ENCODE results near the gene ROPN1B.
A peak's percentile ranks its signal among the peaks of the same experiment; 100 is the strongest.

Gene ROPN1B

GRCh38 chr3:126005951-126006350 lies 37.0 kb downstream of the ROPN1B start:
- DNase-seq: no peak

GRCh38 chr3:126008219-126008618 lies 39.2 kb downstream of the ROPN1B start:
- no peak for DNase-seq

GRCh38 chr3:126009181-126009580 lies 40.2 kb downstream of the ROPN1B start:
- DNase-seq: no peak

GRCh38 chr3:126013751-126014156 lies 44.8 kb downstream of the ROPN1B start:
- no peak for DNase-seq

GRCh38 chr3:126014252-126014651 lies 45.3 kb downstream of the ROPN1B start:
- no peak for DNase-seq

GRCh38 chr3:126015075-126015474 lies 46.1 kb downstream of the ROPN1B start:
- no peak for DNase-seq

- DNase-seq: no peak
These were observed 47.6 kb downstream of the ROPN1B start for GRCh38 chr3:126016616-126017015.

GRCh38 chr3:126017362-126017761 lies 48.4 kb downstream of the ROPN1B start:
- no peak for DNase-seq

GRCh38 chr3:126018545-126018944 lies 49.6 kb downstream of the ROPN1B start:
- no peak for DNase-seq

GRCh38 chr3:126018995-126019394 lies 50.0 kb downstream of the ROPN1B start:
- no peak for DNase-seq

GRCh38 chr3:126019683-126020082 lies 50.7 kb downstream of the ROPN1B start:
- no peak for DNase-seq

GRCh38 chr3:126021224-126021623 lies 52.2 kb downstream of the ROPN1B start:
- DNase-seq: no peak

- DNase-seq: no peak
These were observed 52.7 kb downstream of the ROPN1B start for GRCh38 chr3:126021702-126022101.

- DNase-seq: peak; percentile 49
These were observed 53.9 kb downstream of the ROPN1B start for GRCh38 chr3:126022741-126023359.

GRCh38 chr3:126023390-126023789 lies 54.4 kb downstream of the ROPN1B start:
- no peak for DNase-seq

GRCh38 chr3:126024049-126024854 lies 55.3 kb downstream of the ROPN1B start:
- no peak for DNase-seq

- DNase-seq: no peak
These were observed 56.2 kb downstream of the ROPN1B start for GRCh38 chr3:126025116-126025729.

GRCh38 chr3:126025862-126026261 lies 56.9 kb downstream of the ROPN1B start:
- no peak for DNase-seq

- DNase-seq: no peak
These were observed 57.3 kb downstream of the ROPN1B start for GRCh38 chr3:126026277-126026751.

GRCh38 chr3:126026761-126027160 lies 57.8 kb downstream of the ROPN1B start:
- DNase-seq: no peak

- no peak for DNase-seq
These were observed 59.1 kb downstream of the ROPN1B start for GRCh38 chr3:126028096-126028495.

- DNase-seq: no peak
These were observed 60.3 kb downstream of the ROPN1B start for GRCh38 chr3:126029241-126029640.

- DNase-seq: no peak
These were observed 61.5 kb downstream of the ROPN1B start for GRCh38 chr3:126030455-126030854.

- no peak for DNase-seq
These were observed 63.0 kb downstream of the ROPN1B start for GRCh38 chr3:126031981-126032471.
